Neural cell (in vitro differentiated cells): Measurements from ENCODE around the gene CCNJ. TPM values are rescaled to one million over a fixed set of nuclear protein-coding genes. Genes with fewer than 3 reads are reported as not detected.

Experiments
- H2AFZ ChIP-seq: fragments of 200-600, 300-800 bp; sonication (generic), shearing (Covaris generic); 2 replicates; pipeline ENCODE4 v1.6.0; 2014; ENCODE audit warnings: low read depth, mild to moderate bottlenecking, antibody characterized with exemption, low read length, moderate library complexity
- H3F3A ChIP-seq: fragments of 200-600 bp; shearing (Covaris generic); 2 replicates; pipeline ENCODE4 v1.6.1; 2016; ENCODE audit warnings: mild to moderate bottlenecking, moderate library complexity, mixed read lengths, antibody characterized with exemption, low read length; ENCODE audit not compliant: insufficient read depth, poor library complexity, severe bottlenecking
- H3K27ac ChIP-seq: fragments of 200-600, 300-800 bp; sonication (generic), shearing (Covaris generic); 2 replicates; pipeline ENCODE4 v1.5.1; 2014; ENCODE audit warnings: mild to moderate bottlenecking, low read length, moderate library complexity
- H3K27me3 ChIP-seq: fragments of 300-800, 200-600 bp; sonication (generic), shearing (Covaris generic); 2 replicates; pipeline ENCODE4 v1.6.0; 2014; ENCODE audit warnings: mild to moderate bottlenecking, low read depth, low read length, moderate library complexity; ENCODE audit not compliant: insufficient read depth
- H3K36me3 ChIP-seq: fragments of 300-800, 200-600 bp; sonication (generic), shearing (Covaris generic); 2 replicates; pipeline ENCODE4 v1.5.1; 2014; ENCODE audit warnings: mild to moderate bottlenecking, antibody characterized with exemption, low read length, moderate library complexity; ENCODE audit not compliant: insufficient read depth
- H3K4me2 ChIP-seq: fragments of 300-800, 200-600 bp; sonication (generic), shearing (Covaris generic); 2 replicates; pipeline ENCODE4 v1.6.0; 2014; ENCODE audit warnings: mild to moderate bottlenecking, low read length
- H3K4me3 ChIP-seq: fragments of 300-800, 200-600 bp; sonication (generic), shearing (Covaris generic); 2 replicates; pipeline ENCODE4 v1.5.1; 2014; ENCODE audit warnings: mild to moderate bottlenecking, low read length, moderate library complexity
- H3K79me2 ChIP-seq: fragments of 200-600 bp; shearing (Covaris generic); replicated peaks from 2 replicates; pipeline ENCODE4 v1.6.0; 2014; ENCODE audit warnings: mild to moderate bottlenecking, low read length, moderate library complexity; ENCODE audit not compliant: insufficient read depth
- H3K9ac ChIP-seq: fragments of 300-800, 200-600 bp; sonication (generic), shearing (Covaris generic); 2 replicates; pipeline ENCODE4 v1.6.1; 2016; ENCODE audit warnings: mild to moderate bottlenecking, low read length, mixed read lengths
- H3K9me2 ChIP-seq: fragments of 200-600 bp; shearing (Covaris generic); 2 replicates; pipeline ENCODE4 v1.6.1; 2016; ENCODE audit warnings: mild to moderate bottlenecking, low read length, mixed read lengths; ENCODE audit not compliant: insufficient read depth
- H3K9me3 ChIP-seq: fragments of 200-600, 300-800 bp; sonication (generic), shearing (Covaris generic); 2 replicates; pipeline ENCODE4 v1.6.1; 2016; ENCODE audit warnings: mild to moderate bottlenecking, mixed run types, low read length, moderate library complexity, mixed read lengths
- H4K20me1 ChIP-seq: fragments of 200-600 bp; shearing (Covaris generic); 2 replicates; pipeline ENCODE4 v1.6.1; 2016; ENCODE audit warnings: mild to moderate bottlenecking, mixed run types; ENCODE audit not compliant: insufficient read depth
- EP300 ChIP-seq: fragments of 450-650 bp; conservative IDR thresholded peaks from 2 replicates; pipeline ENCODE4 v1.6.1; 2014; ENCODE audit warnings: antibody characterized with exemption, mild to moderate bottlenecking, moderate library complexity; ENCODE audit not compliant: poor library complexity, severe bottlenecking
- EZH2 ChIP-seq: fragments of 200-600, 300-800 bp; shearing (Covaris generic), sonication (generic); IDR thresholded peaks from 2 replicates; pipeline ENCODE4 v1.6.1; 2014; ENCODE audit warnings: antibody characterized with exemption, low read length, borderline replicate concordance, mild to moderate bottlenecking; ENCODE audit not compliant: insufficient read depth, poor library complexity, severe bottlenecking
- MXI1 ChIP-seq: fragments of 450-650 bp; conservative IDR thresholded peaks from 2 replicates; pipeline ENCODE4 v1.6.1; 2014; ENCODE audit warnings: antibody characterized with exemption, mild to moderate bottlenecking; ENCODE audit not compliant: poor library complexity, severe bottlenecking
- POLR2AphosphoS5 ChIP-seq: IDR thresholded peaks from 2 replicates; pipeline ENCODE4 v1.6.1; 2012
- RAD21 ChIP-seq: fragments of 450-650 bp; conservative IDR thresholded peaks from 2 replicates; pipeline ENCODE4 v1.6.1; 2014; ENCODE audit warnings: antibody characterized with exemption, mild to moderate bottlenecking, moderate library complexity
- SMC3 ChIP-seq: fragments of 450-650 bp; conservative IDR thresholded peaks from 2 replicates; pipeline ENCODE4 v1.6.1; 2014; ENCODE audit warnings: antibody characterized with exemption, mild to moderate bottlenecking, moderate library complexity; ENCODE audit not compliant: poor library complexity
- TAF1 ChIP-seq: IDR thresholded peaks from 2 replicates; pipeline ENCODE4 v1.6.1; 2012; ENCODE audit warnings: low read depth
- polyA plus RNA-seq: library from polyadenylated mRNA; depleted of rRNA; stranded (reverse); fragments of >200 nt; gene quantifications from 2 replicates; pipeline ENCODE4 v1.2.3, GENCODE V29; 2014
- TF ChIP-seq, protein P1 (sequence below): IDR thresholded peaks from 2 replicates; pipeline ENCODE4 v1.6.1; 2012; ENCODE audit warnings: borderline replicate concordance
- TF ChIP-seq, protein P2 (sequence below): fragments of 450-650 bp; IDR thresholded peaks from 2 replicates; pipeline ENCODE4 v1.5.1; 2014; ENCODE audit warnings: antibody characterized with exemption, mild to moderate bottlenecking, moderate library complexity; ENCODE audit not compliant: poor library complexity, severe bottlenecking

The CCNJ gene
- polyA plus RNA-seq, 1 donor from 2014 or later = 41.0 TPM

DNA sequence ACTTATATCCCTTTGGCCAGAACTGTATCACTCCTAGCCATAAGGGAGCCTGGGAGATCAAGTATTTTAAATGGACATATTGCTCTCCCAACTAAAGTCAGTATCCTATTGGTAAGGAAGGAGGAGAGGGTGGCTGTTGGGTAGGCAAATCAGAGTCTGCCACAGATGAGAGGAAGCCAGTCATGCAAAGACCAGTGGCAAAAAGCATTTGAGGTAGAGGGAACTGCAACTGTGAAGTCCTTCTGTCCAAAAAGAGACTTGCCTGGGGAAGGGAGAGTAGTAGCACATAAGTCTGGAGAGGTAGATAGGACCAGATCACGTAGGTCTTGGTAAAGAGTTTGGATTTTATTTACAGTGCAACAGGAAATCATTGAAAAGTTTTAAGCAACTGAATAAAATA is 8.8 kb upstream of the CCNJ start:
- H3K9me2 ChIP-seq = no peaks in the 10 kb centered on the region
- no peak overlapping the region for H2AFZ ChIP-seq
- no peaks in the 10 kb centered on the region for H3K36me3 ChIP-seq
- TF ChIP-seq, protein P1, sequence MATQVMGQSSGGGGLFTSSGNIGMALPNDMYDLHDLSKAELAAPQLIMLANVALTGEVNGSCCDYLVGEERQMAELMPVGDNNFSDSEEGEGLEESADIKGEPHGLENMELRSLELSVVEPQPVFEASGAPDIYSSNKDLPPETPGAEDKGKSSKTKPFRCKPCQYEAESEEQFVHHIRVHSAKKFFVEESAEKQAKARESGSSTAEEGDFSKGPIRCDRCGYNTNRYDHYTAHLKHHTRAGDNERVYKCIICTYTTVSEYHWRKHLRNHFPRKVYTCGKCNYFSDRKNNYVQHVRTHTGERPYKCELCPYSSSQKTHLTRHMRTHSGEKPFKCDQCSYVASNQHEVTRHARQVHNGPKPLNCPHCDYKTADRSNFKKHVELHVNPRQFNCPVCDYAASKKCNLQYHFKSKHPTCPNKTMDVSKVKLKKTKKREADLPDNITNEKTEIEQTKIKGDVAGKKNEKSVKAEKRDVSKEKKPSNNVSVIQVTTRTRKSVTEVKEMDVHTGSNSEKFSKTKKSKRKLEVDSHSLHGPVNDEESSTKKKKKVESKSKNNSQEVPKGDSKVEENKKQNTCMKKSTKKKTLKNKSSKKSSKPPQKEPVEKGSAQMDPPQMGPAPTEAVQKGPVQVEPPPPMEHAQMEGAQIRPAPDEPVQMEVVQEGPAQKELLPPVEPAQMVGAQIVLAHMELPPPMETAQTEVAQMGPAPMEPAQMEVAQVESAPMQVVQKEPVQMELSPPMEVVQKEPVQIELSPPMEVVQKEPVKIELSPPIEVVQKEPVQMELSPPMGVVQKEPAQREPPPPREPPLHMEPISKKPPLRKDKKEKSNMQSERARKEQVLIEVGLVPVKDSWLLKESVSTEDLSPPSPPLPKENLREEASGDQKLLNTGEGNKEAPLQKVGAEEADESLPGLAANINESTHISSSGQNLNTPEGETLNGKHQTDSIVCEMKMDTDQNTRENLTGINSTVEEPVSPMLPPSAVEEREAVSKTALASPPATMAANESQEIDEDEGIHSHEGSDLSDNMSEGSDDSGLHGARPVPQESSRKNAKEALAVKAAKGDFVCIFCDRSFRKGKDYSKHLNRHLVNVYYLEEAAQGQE = no peak
- TF ChIP-seq POLR2AphosphoS5 = no peak
- TF ChIP-seq RAD21 = no peak
- no peak for TF ChIP-seq EP300
- TF ChIP-seq, protein P2, sequence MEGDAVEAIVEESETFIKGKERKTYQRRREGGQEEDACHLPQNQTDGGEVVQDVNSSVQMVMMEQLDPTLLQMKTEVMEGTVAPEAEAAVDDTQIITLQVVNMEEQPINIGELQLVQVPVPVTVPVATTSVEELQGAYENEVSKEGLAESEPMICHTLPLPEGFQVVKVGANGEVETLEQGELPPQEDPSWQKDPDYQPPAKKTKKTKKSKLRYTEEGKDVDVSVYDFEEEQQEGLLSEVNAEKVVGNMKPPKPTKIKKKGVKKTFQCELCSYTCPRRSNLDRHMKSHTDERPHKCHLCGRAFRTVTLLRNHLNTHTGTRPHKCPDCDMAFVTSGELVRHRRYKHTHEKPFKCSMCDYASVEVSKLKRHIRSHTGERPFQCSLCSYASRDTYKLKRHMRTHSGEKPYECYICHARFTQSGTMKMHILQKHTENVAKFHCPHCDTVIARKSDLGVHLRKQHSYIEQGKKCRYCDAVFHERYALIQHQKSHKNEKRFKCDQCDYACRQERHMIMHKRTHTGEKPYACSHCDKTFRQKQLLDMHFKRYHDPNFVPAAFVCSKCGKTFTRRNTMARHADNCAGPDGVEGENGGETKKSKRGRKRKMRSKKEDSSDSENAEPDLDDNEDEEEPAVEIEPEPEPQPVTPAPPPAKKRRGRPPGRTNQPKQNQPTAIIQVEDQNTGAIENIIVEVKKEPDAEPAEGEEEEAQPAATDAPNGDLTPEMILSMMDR = no peak
- no peak for TF ChIP-seq TAF1
- no peak for TF ChIP-seq MXI1
- no peaks in the 10 kb centered on the region for H3K79me2 ChIP-seq
- H3K9me3 ChIP-seq = no peaks in the 10 kb centered on the region
- H4K20me1 ChIP-seq = no peaks in the 10 kb centered on the region
- H3K4me3 ChIP-seq = no peak overlapping the region
- no peak overlapping the region for H3K9ac ChIP-seq
- H3K4me2 ChIP-seq = no peak overlapping the region
- no peaks in the 10 kb centered on the region for H3F3A ChIP-seq
- no peaks in the 10 kb centered on the region for H3K27me3 ChIP-seq
- H3K27ac ChIP-seq = no peak overlapping the region

DNA sequence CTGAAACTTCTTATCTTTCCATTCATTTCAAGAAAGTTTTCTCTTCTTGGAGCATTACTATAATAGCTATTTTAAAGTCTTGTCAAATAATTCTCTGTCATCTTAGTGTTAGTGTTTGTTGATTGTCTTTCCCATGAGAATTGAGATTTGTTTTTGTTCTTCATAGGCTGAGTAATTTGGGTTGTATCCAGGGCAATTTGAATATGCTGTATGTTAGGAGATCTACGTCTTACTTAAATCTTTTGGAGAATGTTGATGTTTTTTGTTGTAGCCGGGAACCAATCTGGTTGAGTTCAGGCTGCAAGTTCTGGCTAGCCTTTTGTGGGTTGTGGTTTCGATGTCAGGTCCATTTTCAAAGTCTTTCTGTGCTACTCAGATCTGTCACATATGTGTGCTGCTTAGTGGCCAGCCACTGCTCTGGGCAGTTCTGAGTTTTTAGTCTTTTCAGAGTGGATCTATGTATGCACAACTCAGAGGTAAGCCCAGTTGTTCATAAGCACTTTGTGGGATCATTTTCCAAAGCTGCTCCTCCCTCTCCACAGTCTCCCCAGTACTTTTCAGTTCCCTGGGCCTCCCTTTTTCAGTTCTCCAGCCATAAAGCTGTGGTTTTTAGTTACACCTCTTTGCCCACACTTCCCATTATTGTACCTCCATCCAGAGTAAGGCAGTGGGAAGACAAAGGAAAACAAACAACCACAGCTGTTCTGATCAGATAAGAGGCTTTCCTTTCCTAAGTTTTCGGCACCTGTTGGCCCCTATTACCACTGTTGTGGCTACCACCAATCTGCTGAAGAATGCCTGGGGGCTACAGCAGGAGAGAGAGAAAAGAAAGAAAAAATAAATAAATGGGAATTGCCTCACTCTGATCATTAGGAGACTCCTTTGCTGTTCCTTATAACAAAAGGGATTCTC is 4.7 kb upstream of the CCNJ start:
- Histone ChIP-seq H4K20me1 (no peaks in the 10 kb centered on the region), H3K9me3 (no peaks in the 10 kb centered on the region), H3K4me3 (no peak overlapping the region), H2AFZ (no peak overlapping the region), H3K4me2 (no peak overlapping the region), H3K27me3 (no peaks in the 10 kb centered on the region), H3K9me2 (no peaks in the 10 kb centered on the region), H3K79me2 (peaks cover 17% of the 10 kb centered on the region), H3K27ac (no peak overlapping the region), H3F3A (peaks cover 4% of the 10 kb centered on the region), H3K36me3 (no peaks in the 10 kb centered on the region), H3K9ac (no peak overlapping the region)
- TF ChIP-seq TAF1 (no peak), MXI1 (no peak), EP300 (no peak), POLR2AphosphoS5 (no peak), SMC3 (no peak), EZH2 (no peak), RAD21 (no peak)
- TF ChIP-seq, protein P2 = no peak
- TF ChIP-seq, protein P1 = no peak
